Breast epithelium (tissue), 3 donors: ENCODE measurements around the gene MED19.

Experiments used
- POLR2A ChIP-seq: fragments of 450-650 bp; IDR thresholded peaks from one replicate; pipeline ENCODE4 v1.6.1; 2016; ENCODE audit warnings: antibody characterized with exemption, mild to moderate bottlenecking, moderate library complexity
- POLR2AphosphoS5 ChIP-seq, 3 donors: sonication (generic); formaldehyde crosslinking; IDR thresholded peaks; one replicate each; pipeline ENCODE4 v1.6.1; 2017; ENCODE audit warnings: antibody characterized with exemption in 3 of 3
- TF ChIP-seq, protein P1 (sequence below), 3 donors: fragments of 450-650 bp; IDR thresholded peaks; one replicate each; pipeline ENCODE4 v1.5.1; 2016 to 2017; ENCODE audit warnings: antibody characterized with exemption in 3 of 3, mild to moderate bottlenecking in 3 of 3, moderate library complexity in 3 of 3

DNA sequence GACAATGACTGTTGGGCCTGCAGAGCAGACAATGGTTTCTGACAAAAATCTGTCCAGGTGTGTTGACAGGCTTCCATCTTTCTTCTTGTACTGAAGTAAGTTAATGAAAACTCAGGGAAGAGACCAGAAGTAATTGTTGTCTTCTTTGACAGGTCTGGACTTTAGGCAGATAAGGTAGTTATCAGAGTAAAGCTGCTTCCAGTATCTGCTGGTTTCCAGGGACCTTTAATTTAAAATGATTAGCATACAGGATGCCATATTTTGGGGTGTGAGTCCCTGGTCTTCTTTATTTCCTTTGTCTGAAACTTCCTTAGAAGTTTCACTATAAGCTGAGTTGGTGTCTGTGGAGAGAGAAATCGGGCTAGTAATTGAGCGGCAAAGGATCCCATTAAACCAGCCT, 1.8 kb upstream of the MED19 start:
- TF ChIP-seq POLR2AphosphoS5 (IDR thresholded peaks at IDR 0.05) (no peak), POLR2A (no peak)
- TF ChIP-seq, protein P1, sequence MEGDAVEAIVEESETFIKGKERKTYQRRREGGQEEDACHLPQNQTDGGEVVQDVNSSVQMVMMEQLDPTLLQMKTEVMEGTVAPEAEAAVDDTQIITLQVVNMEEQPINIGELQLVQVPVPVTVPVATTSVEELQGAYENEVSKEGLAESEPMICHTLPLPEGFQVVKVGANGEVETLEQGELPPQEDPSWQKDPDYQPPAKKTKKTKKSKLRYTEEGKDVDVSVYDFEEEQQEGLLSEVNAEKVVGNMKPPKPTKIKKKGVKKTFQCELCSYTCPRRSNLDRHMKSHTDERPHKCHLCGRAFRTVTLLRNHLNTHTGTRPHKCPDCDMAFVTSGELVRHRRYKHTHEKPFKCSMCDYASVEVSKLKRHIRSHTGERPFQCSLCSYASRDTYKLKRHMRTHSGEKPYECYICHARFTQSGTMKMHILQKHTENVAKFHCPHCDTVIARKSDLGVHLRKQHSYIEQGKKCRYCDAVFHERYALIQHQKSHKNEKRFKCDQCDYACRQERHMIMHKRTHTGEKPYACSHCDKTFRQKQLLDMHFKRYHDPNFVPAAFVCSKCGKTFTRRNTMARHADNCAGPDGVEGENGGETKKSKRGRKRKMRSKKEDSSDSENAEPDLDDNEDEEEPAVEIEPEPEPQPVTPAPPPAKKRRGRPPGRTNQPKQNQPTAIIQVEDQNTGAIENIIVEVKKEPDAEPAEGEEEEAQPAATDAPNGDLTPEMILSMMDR (IDR thresholded peaks at IDR 0.05) = no peak
